IMR-90 (cell line): Measurements from ENCODE around the gene GLB1L. TPM values are rescaled to one million over a fixed set of nuclear protein-coding genes. Genes with fewer than 3 reads are reported as not detected.
A peak's percentile ranks its signal among the peaks of the same experiment; 100 is the strongest.

ENCODE experiments used
- ATAC-seq: fragments of 200-7000 bp; cut with Tn5 transposase; 2 replicates; pipeline ENCODE4 v1.9.1; 2020; ENCODE audit warnings: low read depth, mild to moderate bottlenecking, moderate library complexity
- BruUV-seq: library from RNA; stranded (reverse); fragments of 400-500 nt; replicated peaks from 2 replicates; lab custom pipeline; 2021; lab: Mats Ljungman, UMichigan
- CTCF ChIA-PET: fragments of 300-600 bp; formaldehyde crosslinking; extraction: SDS; loops from one replicate; lab custom pipeline; 2021; ENCODE audit warnings: antibody characterized with exemption; lab: Yijun Ruan, JAX
- POLR2A ChIA-PET: fragments of 300-600 bp; sonication (Branson Sonifier 250); formaldehyde crosslinking; loops from one replicate; lab custom pipeline; 2022; ENCODE audit warnings: antibody characterized with exemption; ENCODE audit not compliant: unreplicated experiment; lab: Charles Lee
- DNase-seq: peaks from one replicate; pipeline ENCODE4 v3.0.0; 2013
- H2AFZ ChIP-seq: replicated peaks from 2 replicates; pipeline ENCODE3; 2013; ENCODE audit warnings: low read length, mild to moderate bottlenecking; ENCODE audit not compliant: poor library complexity
- H2AK5ac ChIP-seq: 2 replicates; pipeline ENCODE4 v1.6.1; 2013; ENCODE audit warnings: low read depth, low read length, inconsistent platforms
- H2AK9ac ChIP-seq: replicated peaks from 2 replicates; pipeline ENCODE3; 2013; ENCODE audit warnings: mild to moderate bottlenecking, low read depth, low read length, moderate library complexity; ENCODE audit not compliant: poor library complexity
- H2BK120ac ChIP-seq: 2 replicates; pipeline ENCODE4 v1.6.1; 2013; ENCODE audit warnings: low read depth, low read length, inconsistent platforms
- H2BK15ac ChIP-seq: 3 replicates; pipeline ENCODE4 v1.6.1; 2013; ENCODE audit warnings: low read depth, low read length, inconsistent platforms
- H2BK20ac ChIP-seq: 2 replicates; pipeline ENCODE4 v1.6.1; 2013; ENCODE audit warnings: low read depth, mild to moderate bottlenecking, inconsistent platforms, low read length, moderate library complexity
- H2BK5ac ChIP-seq: 2 replicates; pipeline ENCODE4 v1.6.1; 2013; ENCODE audit warnings: mild to moderate bottlenecking, low read depth, low read length, inconsistent platforms; ENCODE audit not compliant: poor library complexity, severe bottlenecking
- H3K14ac ChIP-seq: replicated peaks from 2 replicates; pipeline ENCODE4 v1.6.1; 2013; ENCODE audit warnings: low read depth, low read length, inconsistent platforms
- H3K18ac ChIP-seq: 2 replicates; pipeline ENCODE4 v1.6.1; 2013; ENCODE audit warnings: low read depth, low read length, control low read depth
- H3K23ac ChIP-seq: 2 replicates; pipeline ENCODE4 v1.6.1; 2013; ENCODE audit warnings: low read depth, low read length, inconsistent platforms
- H3K27ac ChIP-seq: 2 replicates; pipeline ENCODE4 v1.5.1; 2013; ENCODE audit warnings: mild to moderate bottlenecking, control low read depth, low read length; ENCODE audit not compliant: insufficient read depth
- H3K27me3 ChIP-seq: 2 replicates; pipeline ENCODE4 v1.6.1; 2013; ENCODE audit warnings: low read length; ENCODE audit not compliant: control insufficient read depth, insufficient read depth
- H3K36me3 ChIP-seq: 2 replicates; pipeline ENCODE4 v1.6.1; 2013; ENCODE audit warnings: low read length, mixed read lengths; ENCODE audit not compliant: control insufficient read depth, insufficient read depth
- H3K4ac ChIP-seq: 2 replicates; pipeline ENCODE4 v1.6.1; 2013; ENCODE audit warnings: low read depth, low read length, inconsistent platforms
- H3K4me1 ChIP-seq: 2 replicates; pipeline ENCODE4 v1.6.1; 2013; ENCODE audit warnings: low read length, mixed read lengths; ENCODE audit not compliant: control insufficient read depth, insufficient read depth
- H3K4me2 ChIP-seq: 2 replicates; pipeline ENCODE4 v1.6.1; 2013; ENCODE audit warnings: low read depth, mild to moderate bottlenecking, control low read depth, low read length, moderate library complexity
- H3K4me3 ChIP-seq: 2 replicates; pipeline ENCODE4 v1.5.1; 2013; ENCODE audit warnings: low read depth, mild to moderate bottlenecking, control low read depth, low read length, moderate library complexity; ENCODE audit not compliant: insufficient read depth
- H3K56ac ChIP-seq: 2 replicates; pipeline ENCODE4 v1.6.1; 2013; ENCODE audit warnings: low read length, inconsistent platforms; ENCODE audit not compliant: insufficient read depth; ENCODE audit errors: extremely low read depth
- H3K79me1 ChIP-seq, 2 experiments: 2 replicates each; pipeline ENCODE4 v1.6.1; 2013; ENCODE audit warnings: low read length in 2 of 2, inconsistent platforms in 1 of 2, low read depth in 1 of 2
- H3K9ac ChIP-seq: 2 replicates; pipeline ENCODE4 v1.6.1; 2013; ENCODE audit warnings: low read depth, low read length, control low read depth
- H3K9me1 ChIP-seq: 2 replicates; pipeline ENCODE4 v1.6.1; 2013; ENCODE audit warnings: low read length, inconsistent platforms; ENCODE audit not compliant: insufficient read depth
- H3K9me3 ChIP-seq: 2 replicates; pipeline ENCODE4 v1.6.1; 2013; ENCODE audit warnings: low read length; ENCODE audit not compliant: control insufficient read depth, insufficient read depth
- H4K20me1 ChIP-seq: 2 replicates; pipeline ENCODE4 v1.6.1; 2013; ENCODE audit warnings: low read length, inconsistent platforms; ENCODE audit not compliant: insufficient read depth
- H4K5ac ChIP-seq: 2 replicates; pipeline ENCODE4 v1.6.1; 2013; ENCODE audit warnings: mild to moderate bottlenecking, low read depth, low read length, control low read depth
- H4K8ac ChIP-seq, 2 experiments: 2 replicates each; pipeline ENCODE4 v1.6.1; 2013; ENCODE audit warnings: low read depth in 2 of 2, low read length in 2 of 2, control low read depth in 1 of 2, inconsistent platforms in 1 of 2
- H4K91ac ChIP-seq: 2 replicates; pipeline ENCODE4 v1.6.1; 2013; ENCODE audit warnings: low read depth, low read length, inconsistent platforms; ENCODE audit not compliant: insufficient read depth
- MAZ ChIP-seq: IDR thresholded peaks from 2 replicates; pipeline ENCODE4 v1.6.1; 2012; ENCODE audit warnings: low read depth, mild to moderate bottlenecking, low read length, improper control_type of control experiment, moderate library complexity, borderline replicate concordance
- MXI1 ChIP-seq: IDR thresholded peaks from 2 replicates; pipeline ENCODE4 v1.6.1; 2012; ENCODE audit warnings: low read depth, mild to moderate bottlenecking, low read length, moderate library complexity, borderline replicate concordance
- RCOR1 ChIP-seq: IDR thresholded peaks from 2 replicates; pipeline ENCODE4 v1.6.1; 2012; ENCODE audit warnings: mild to moderate bottlenecking, low read length, improper control_type of control experiment; ENCODE audit not compliant: insufficient replicate concordance
- WGBS, 2 experiments: methylation state at CpG; one replicate each; pipeline versions ENCODE4 v1.1.5 to v1.1.7; 2013; ENCODE audit warnings: missing lambda C conversion rate in 2 of 2; ENCODE audit not compliant: insufficient read length in 1 of 2; ENCODE audit errors: extremely low coverage in 2 of 2; 5-methylcytosine and 5-hydroxymethylcytosine counted together
- dilution Hi-C: fragments of 300-500 bp; cut with HindIII; formaldehyde crosslinking; loops from one replicate; pipeline ENCODE4 v1.14.3; 2018; ENCODE audit warnings: low sequenced_read_pairs; ENCODE audit not compliant: unreplicated experiment
- in situ Hi-C: fragments of 300-500 bp; cut with MboI; formaldehyde crosslinking; loops from 3 replicates; pipeline ENCODE4 v1.14.3; 2019; ENCODE audit warnings: low sequenced_read_pairs, inconsistent platforms, mixed read lengths
- intact Hi-C: fragments of 100-400 bp; cut with micrococcal nuclease; formaldehyde crosslinking; loops from 2 replicates; pipeline ENCODE4 v1.10.0; 2022
- polyA plus RNA-seq, 3 experiments: library from polyadenylated mRNA; depleted of rRNA; stranded (reverse); fragments of >200 nt; gene quantifications; 2 replicates each; pipeline ENCODE4 v1.2.3, GENCODE V29; 2012; ENCODE audit warnings: low replicate concordance in 1 of 3
- total RNA-seq: library from RNA; depleted of rRNA; stranded (reverse); fragments of >200 nt; gene quantifications from 2 replicates; pipeline ENCODE4 v1.2.3, GENCODE V29; 2012

Gene GLB1L
- total and polyA plus RNA-seq, 2 of the 4 experiments (the other 2 are of a cell fraction) = 4.1 to 6.2 TPM

DNA sequence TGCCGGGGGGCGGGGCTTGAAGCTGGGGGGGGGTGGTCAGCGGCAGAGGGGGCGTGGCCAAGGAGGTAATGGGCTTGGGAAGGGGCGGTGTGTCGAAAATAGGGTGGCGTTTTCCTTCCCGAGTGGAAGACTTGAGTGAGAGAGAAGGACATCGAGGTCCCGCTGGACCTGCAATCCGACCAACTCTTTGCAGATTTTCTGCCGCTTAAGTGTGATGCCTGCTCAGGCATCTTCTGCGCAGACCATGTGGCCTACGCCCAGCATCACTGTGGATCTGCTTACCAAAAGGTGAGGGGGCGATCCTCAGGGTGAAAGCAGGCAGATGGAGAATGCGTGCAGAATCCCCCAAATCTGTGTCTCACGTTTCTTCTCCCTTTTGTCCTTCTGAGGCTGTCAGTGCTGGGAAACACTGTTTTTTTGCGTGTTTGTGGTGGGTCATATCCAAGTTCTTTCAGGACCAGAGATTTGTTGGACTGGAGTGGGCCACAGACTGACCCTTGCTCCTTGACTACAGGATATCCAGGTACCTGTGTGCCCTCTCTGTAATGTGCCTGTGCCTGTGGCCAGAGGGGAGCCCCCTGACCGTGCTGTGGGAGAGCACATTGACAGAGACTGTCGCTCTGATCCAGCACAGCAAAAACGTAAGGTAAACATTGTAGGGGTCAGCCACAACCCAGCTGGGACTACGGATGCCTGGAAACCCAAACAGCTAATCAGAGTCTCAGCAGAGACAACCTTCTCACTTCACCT is 37.9 kb downstream of the GLB1L start:
- peak overlapping the region; percentile 90 for H2AK9ac ChIP-seq
- H4K91ac ChIP-seq = peak overlapping the region; percentile 90
- BruUV-seq = no TSS peak
- H3K18ac ChIP-seq = peak overlapping the region; percentile 61; the same call in 1 of the 2 replicates
- H3K36me3 ChIP-seq = peaks cover 29% of the 10 kb centered on the region
- peaks cover 16% of the 10 kb centered on the region for H3K4me1 ChIP-seq
- peaks cover 5 to 19% of the 10 kb centered on the region in 2 experiments; a peak in 3 of 4 replicates for H3K79me1 ChIP-seq
- dilution Hi-C loops (no loop called here), in situ Hi-C loops (loop anchor here (5.0 kb wide), 1 partner anchor 35 kb away; the partner anchor contains the start of gene SLC23A3), intact Hi-C loops (loop anchor here (2.0 kb wide), 1 partner anchor 31 kb away; the partner anchor contains the start of gene CNPPD1)
- ATAC-seq (peak; percentile 7; the same call in 1 of the 2 replicates), DNase-seq (no peak)
- peak overlapping the region; percentile 92 for H3K14ac ChIP-seq
- peak overlapping the region; percentile 19; the same call in 1 of the 3 replicates for H2BK15ac ChIP-seq
- H4K8ac ChIP-seq = peak overlapping the region; percentile 51 to 52; a peak in 2 of 4 replicates
- peak overlapping the region; percentile 84; the same call in 1 of the 2 replicates for H2AK5ac ChIP-seq
- peak overlapping the region; percentile 41; the same call in 1 of the 2 replicates for H2BK20ac ChIP-seq
- H3K56ac ChIP-seq = peak overlapping the region; percentile 56
- H3K4ac ChIP-seq = peak overlapping the region; percentile 90
- H3K4me3 ChIP-seq = peak overlapping the region; percentile 84
- peak overlapping the region; percentile 78 for H4K5ac ChIP-seq
- H3K9ac ChIP-seq = peak overlapping the region; percentile 78
- whole genome bisulfite sequencing, 2 experiments = 6% methylated on average over 9 of the region's 22 CpGs; no CpG with 5 or more reads in 1 of the 2 experiments
- peak overlapping the region; percentile 7; the same call in 1 of the 2 replicates for H2BK120ac ChIP-seq
- H2BK5ac ChIP-seq = peak overlapping the region; percentile 46
- CTCF ChIA-PET = interaction anchor here (0.6 to 1.4 kb wide), 3 partner anchors 11 to 180 kb away, joined by 3 to 5 read pairs (median 3); partner anchors contain the start of gene DNPEP
- H3K23ac ChIP-seq = peak overlapping the region; percentile 94
- H4K20me1 ChIP-seq = peaks cover 9% of the 10 kb centered on the region; the same call in 1 of the 2 replicates
- peak overlapping the region; percentile 91 for H2AFZ ChIP-seq
- peak overlapping the region; percentile 99 for H3K4me2 ChIP-seq
- peaks cover 8% of the 10 kb centered on the region; the same call in 1 of the 2 replicates for H3K9me1 ChIP-seq
- POLR2A ChIA-PET = interaction anchor here (0.6 to 1.1 kb wide), 5 partner anchors 10 to 1051 kb away, joined by 3 to 5 read pairs (median 3); partner anchors contain the start of gene CNPPD1
- peak overlapping the region; percentile 69 for H3K27ac ChIP-seq
- no peaks in the 10 kb centered on the region for H3K9me3 ChIP-seq
- TF ChIP-seq RCOR1 (no peak), MAZ (no peak), MXI1 (peak; percentile 57; the same call in 1 of the 2 replicates)
- no peaks in the 10 kb centered on the region for H3K27me3 ChIP-seq
